SIG-M5 treated with dmso at 0.1 percent for 504 hours (cell line): ENCODE measurements around the gene FNBP1.

ENCODE experiments used
- DNase-seq: peaks from one replicate; lab custom pipeline; 2025; ENCODE audit not compliant: unreplicated experiment; lab: John Stamatoyannopoulos, UW

The FNBP1 gene

DNA sequence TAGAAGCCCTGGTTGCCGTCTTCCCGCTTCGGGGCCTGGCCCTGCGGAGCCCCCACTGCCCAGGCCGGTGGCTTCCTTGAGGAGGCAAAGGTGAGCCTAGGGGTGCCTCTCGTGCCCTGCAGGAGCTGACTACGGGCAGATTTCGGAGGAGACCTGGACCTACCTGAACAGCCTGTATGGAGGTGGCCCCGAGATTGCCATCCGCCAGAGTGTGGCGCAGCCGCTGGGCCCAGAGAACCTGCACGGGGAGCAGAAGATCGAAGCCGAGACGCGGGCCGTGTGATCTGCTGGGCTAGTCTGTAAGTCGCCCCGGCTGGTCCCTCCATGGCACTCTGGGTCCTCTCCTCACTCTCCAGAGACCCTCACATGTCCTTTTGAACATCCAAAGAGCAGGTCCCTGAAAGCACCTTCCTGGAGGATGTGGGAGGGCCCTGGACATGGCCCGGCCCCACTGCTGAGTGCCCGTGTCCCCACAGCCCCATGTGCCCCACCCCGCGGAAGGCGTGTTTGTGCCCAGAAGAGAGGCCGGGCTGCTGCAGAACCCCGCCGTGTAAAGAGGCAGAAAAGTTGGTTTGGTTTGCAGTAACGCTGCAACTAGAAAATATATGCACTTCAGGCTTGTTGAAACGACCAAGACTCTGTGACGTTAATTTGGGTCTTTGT, 162.9 kb downstream of the FNBP1 start:
- DNase-seq: no peak

DNA sequence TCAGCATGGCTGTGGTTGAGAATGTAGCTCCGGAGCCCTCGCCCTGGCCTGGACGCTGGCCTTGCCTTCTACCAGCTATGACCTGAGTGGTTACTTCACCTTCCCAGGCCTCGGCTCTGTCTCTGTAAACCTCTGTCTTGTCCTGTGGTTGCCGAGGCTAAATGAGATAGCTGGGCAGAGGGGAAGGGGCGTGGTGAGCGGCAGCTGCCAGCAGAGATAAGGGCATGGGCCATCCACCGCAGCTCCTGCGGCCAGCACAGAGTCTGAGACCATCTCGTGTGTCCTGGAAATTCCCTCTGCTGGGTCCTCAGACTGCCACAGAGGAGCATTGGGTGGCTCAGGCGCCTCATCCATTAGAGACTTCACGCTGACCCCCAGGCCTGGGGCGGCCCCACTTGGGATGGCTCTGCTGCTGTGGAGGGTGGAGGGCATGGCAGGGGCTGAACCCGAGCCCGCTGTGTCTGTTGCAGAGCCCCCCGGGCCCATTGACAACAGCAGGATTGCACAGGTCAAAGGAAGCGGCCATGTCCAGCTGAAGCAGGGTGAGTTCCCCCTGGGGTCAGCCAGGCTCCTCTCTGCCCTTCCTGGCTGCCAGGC, 163.8 kb downstream of the FNBP1 start:
- DNase-seq: no peak

DNA sequence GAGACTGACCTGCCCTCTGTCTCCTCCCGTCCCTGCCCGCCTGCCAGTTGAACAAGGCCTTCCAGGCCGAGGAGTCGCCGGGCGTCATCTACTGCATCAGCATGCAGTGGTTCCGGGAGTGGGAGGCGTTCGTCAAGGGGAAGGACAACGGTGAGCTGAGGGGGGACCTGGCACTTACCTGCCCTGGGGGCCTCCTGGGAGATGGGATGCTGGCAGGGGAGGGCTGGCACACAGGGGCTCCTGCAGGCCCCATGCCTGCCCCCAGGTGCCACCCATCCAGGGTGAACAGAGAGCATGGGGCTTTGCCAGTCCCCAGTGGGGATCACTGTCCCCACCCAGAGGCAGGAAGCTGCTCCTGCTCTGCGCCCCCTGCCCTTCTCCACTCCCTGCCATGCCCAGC, 164.7 kb downstream of the FNBP1 start:
- no peak for DNase-seq

DNA sequence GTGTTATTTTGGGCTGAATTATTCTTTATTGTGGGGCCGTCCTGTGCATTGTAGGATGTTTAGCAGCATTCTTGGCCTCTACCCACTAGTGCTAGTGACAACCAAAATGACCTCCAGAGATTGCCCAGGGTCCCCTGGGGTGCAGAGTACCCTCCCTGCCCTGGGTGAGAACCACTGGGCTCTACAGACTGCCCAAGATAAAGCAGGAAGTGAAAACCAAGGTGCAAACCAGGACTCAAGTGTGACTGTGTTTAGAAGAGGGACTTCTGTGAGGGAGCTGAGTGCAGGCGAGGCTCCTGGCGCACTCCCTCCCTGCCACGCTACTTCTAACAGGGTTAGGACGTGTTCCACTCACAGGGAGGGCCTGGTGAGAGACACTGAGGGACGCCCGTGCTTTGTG, 166.2 kb downstream of the FNBP1 start:
- DNase-seq: no peak

DNA sequence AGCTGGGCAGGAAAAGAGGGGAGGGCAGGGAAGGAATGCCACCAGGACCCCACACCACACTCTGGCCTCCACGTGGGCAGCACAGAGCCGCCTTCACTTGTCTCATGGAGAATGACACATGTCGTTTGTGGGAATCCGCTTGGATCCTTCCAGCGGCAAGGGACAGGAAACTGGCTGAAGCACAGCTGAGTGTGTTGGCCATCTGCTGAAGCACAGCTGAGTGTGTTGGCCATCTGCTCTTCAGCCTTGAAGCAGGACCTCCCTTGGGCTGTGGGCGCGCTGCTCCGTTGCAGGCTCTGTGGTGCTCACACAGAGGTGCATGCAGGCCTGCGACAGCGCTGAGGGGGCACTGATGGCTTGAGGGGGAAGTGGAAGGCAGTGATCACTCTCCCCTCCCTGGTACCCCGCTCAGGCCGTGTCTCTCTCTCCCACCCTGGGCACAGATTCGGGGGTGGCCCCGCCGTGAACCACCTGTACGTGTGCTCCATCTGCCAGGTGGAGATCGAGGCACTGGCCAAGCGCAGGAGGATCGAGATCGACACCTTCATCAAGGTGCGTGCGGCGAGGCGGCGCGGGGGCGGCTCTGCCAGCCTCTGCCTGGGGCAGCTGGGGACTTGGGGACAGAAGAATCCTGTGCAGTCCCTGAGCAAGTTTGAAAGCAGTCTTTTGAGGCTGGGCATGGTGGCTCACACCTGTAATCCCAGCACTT, 167.1 kb downstream of the FNBP1 start:
- no peak for DNase-seq

DNA sequence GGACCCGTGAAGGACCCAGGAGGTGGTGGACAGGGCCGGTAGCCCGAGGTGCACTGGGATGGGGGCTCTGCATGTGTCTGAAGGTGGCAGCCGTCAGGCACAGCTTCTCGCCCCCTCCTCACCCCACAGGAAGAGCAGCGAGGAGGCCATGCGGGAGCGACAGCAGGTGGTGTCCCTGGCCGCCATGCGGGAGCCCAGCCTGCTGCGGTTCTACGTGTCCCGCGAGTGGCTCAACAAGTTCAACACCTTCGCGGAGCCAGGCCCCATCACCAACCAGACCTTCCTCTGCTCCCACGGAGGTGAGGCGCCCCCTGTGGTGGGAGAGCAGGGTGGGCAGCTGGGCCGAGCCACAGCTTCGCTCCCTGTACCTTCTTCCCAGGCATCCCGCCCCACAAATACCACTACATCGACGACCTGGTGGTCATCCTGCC, 167.8 kb downstream of the FNBP1 start:
- DNase-seq: no peak

GRCh38 chr9:129874261-129875101, 168.5 kb downstream of the FNBP1 start:
- no peak for DNase-seq

DNA sequence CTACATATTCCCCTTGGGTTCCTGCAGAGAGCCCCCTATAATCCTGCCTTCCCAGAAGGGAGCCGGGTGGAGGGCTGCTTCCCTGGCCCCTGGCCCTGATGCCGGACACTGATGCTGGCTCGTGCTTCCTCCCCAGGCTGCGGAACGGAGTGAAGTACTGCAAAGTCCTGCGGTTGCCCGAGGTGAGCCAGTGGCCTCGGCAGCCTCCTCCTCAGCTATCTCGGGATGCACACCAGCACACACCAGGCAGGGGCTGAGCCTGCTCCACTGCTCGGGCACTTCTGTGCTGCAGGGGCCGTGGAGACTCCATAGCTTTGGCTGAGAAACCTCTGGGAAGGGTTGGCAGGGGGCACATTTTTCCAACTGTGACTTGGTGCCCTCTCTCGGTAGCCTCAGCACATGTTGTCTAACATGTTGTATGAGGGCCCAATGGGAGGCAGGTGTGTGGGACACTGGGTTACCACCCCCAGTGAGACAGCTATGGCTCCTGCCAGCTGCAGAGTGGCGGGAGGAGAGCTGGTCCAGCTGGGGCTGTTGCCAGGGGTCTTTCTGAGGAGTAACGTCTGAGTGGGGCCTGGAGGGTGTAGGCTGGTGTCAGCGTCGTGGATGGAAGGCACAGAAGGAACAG, 169.3 kb downstream of the FNBP1 start:
- no peak for DNase-seq

- no peak for DNase-seq
Measured at GRCh38 chr9:129871046-129871445, 171.9 kb downstream of the FNBP1 start.

GRCh38 chr9:129869585-129870501, 173.1 kb downstream of the FNBP1 start:
- DNase-seq: no peak

GRCh38 chr9:129868872-129869486, 174.0 kb downstream of the FNBP1 start:
- no peak for DNase-seq

GRCh38 chr9:129868023-129868871, 174.7 kb downstream of the FNBP1 start:
- DNase-seq: no peak

DNA sequence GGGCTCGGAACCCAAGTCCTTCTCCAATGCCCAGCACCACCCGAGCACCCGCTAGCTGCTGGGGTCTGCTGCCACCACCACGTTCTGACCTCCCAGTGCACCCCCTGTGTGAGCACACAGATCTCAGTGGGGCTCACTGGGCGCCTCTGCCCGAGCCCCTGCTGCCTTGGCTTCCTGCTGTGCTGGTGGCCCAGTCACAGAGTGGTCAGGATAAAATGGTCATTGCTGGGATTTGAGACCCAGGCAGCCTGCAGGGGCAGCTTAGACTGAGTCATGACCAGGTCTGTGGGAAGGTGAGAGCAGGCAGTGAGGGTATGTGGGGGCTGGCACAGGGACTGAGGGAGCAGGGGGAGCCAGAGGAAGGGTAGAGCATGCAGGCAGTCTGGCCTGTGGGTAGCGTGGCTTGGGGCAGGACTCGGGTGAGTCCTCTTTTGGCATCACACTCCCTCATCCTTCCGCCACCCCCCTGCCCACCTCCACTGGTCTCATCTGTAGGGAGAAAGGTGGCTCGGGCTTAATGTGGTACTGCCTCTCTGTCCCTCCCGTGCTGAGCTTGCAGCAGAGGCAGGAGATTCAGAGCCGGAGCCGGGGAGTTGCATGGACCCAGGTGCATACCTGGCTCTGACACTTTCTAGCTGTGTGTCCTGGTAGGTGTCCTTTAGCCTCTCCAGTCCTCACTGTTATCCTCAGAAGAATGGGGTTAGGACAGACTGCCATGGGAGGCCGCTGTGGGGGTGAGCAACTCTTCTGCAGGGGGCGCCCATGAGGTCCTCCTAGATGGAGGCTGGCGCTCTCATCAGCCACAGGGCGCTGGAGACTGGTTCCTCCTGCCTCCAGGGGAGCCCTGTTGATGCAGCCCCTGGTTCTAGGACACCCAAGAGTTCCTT, 175.6 kb downstream of the FNBP1 start:
- no peak for DNase-seq

GRCh38 chr9:129866394-129867135, 176.4 kb downstream of the FNBP1 start:
- DNase-seq: no peak

- no peak for DNase-seq
Measured at GRCh38 chr9:129865668-129866320, 177.2 kb downstream of the FNBP1 start.

- DNase-seq: no peak
Measured at GRCh38 chr9:129864991-129865647, 177.9 kb downstream of the FNBP1 start.
